Nucleus accumbens (tissue), 56 donors: ENCODE data around the gene FKBP6.
A peak's percentile ranks its signal among the peaks of the same experiment; 100 is the strongest.
"Not testable (repeated sequence)": the region's sequence is repeated elsewhere in the genome, so short reads cannot be mapped to it uniquely, and the experiment has no call there.

Source experiments
- DNase-seq, 56 donors: peaks; one replicate each; lab custom pipeline; 2025; lab: John Stamatoyannopoulos, UW

FKBP6 gene, protein sequence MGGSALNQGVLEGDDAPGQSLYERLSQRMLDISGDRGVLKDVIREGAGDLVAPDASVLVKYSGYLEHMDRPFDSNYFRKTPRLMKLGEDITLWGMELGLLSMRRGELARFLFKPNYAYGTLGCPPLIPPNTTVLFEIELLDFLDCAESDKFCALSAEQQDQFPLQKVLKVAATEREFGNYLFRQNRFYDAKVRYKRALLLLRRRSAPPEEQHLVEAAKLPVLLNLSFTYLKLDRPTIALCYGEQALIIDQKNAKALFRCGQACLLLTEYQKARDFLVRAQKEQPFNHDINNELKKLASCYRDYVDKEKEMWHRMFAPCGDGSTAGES

DNA sequence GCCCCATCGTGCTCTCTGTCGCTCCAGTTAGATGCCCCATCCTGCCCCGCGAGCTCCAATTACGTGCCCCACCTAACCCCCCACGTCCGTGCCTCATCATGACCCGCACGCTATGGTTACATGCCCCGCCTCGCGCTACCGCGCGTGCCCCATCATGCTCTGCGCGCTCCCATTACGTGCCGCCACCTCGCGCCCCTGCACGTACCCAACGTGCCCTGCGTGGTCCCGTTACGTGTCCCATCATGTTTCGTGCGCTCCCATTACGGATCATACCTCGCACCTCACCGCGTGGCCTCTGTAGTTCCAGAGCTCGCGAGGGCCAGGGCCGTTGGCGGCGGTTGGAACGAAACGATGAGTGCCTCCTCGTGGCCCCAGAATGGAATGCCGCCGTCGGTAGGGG, at the start of gene FKBP6, which contains the start of gene TRIM50:
TSS of gene FKBP6 (plus strand) at position 240 of the 400 bp plus-strand sequence. CDS start 268 bp downstream, outside the sequence.
TSS of gene TRIM50 (minus strand) at position 161 of the 400 bp plus-strand sequence. CDS start 3,295 bp downstream, outside the sequence.
- DNase-seq, result not testable (repeated sequence)

- DNase-seq, result not testable (repeated sequence)
Observed at GRCh38 chr7:73297235-73297634, 30.7 kb upstream of the FKBP6 start.

- not testable (repeated sequence) for DNase-seq
Observed at GRCh38 chr7:73297706-73298105, 30.3 kb upstream of the FKBP6 start.

GRCh38 chr7:73299812-73300211, 28.1 kb upstream of the FKBP6 start:
- peak in 1 of 56 donors; percentile 2 for DNase-seq

- not testable (repeated sequence) for DNase-seq
Observed at GRCh38 chr7:73301108-73301507, 26.9 kb upstream of the FKBP6 start.

GRCh38 chr7:73302846-73303245, 25.1 kb upstream of the FKBP6 start:
- DNase-seq, result not testable (repeated sequence)

DNA sequence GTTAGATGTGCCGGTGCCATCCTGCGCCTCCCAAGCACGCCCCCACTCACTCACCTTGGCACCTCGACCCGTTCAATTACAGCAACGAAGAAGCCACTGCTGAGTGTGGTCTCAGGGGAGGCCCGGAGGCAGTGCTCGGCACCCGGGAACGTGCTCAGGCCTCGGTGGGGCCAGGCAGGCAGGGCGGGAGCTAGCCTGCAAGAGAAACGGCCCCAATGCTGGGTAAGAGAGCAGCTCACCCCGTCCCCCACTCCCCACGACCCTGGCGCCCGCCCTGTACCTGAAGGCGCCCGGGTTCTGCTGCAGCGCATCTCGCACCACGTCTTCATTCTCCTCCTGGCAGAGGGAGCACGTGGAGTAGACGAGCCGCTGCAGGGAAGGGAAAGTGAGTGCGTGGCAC, 24.4 kb upstream of the FKBP6 start:
- no peak for DNase-seq

DNA sequence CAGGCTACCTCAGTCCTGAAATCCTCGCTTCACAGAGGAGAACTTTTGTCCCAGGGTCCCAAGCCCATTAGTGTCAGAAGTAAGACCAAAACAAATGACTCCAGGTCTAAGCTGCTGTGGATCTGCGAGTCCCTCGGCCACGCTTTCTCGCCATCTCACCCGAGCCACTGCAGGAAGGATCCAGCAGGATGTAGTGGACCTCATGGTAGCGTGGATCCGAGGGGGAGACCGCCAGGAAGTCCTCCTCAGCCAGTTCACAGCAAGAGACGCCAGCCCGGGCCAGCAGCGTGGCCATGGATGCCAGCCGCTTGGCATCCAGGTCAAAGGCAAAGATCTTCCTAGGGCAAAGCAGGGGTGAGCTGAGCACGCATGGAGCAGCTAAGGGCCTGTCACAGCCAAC, 23.9 kb upstream of the FKBP6 start:
- no peak for DNase-seq

DNA sequence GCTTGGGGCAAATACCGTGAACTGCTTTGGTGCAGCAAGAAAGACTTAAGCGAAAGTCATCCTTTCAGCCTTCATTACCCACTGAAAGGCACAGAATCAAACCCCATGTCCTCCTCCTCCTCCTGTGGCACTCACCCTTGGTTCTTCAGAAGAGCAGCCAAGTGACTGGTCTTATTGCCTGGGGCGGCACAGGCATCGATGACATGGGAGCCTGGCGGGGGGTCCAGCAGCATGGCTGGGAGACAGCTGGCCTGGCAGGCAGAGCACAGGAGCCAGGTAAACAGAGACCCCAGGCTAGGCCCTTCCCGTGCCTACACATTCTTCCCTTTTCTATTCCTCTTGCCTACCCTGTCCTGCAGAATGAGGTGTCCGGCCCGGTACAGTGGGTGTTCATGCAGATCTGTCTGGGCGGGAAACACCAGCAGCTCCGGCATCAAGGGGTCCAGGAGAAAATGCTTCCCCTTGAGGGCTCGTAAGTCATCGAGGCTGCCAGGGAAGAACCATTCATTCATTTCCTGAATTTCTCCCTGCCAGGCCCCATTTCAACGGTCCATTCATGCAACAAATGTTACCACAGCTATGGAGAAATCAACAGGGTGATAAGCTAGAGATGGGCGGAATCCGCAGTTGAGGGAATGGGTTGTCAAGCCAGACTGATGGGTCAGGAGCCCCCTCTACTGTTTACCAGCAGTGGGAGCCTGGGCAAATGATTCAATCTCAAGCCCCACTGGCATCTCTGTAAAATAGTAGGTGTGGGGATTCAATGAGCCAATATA, 23.2 kb upstream of the FKBP6 start:
- DNase-seq, result not testable (repeated sequence)

DNA sequence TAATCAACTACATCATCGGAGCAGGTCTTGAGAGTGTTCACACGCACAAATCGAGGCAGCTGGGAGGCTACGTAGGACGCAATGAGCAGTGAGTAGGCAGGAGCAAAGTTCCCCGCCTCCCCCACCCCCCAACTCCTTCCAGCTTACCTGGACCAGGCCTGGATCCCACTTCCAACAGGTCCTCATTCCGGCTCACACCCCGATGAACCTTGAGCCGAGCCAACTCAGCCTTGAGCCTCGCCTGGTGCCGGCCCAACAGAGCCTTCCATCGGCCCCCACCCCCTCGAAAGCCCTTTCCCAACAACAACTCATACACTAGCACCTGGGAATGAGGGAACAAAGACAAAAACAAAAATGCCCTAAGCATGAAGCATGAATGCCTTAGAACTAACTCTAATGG, 20.5 kb upstream of the FKBP6 start:
- no peak for DNase-seq

DNA sequence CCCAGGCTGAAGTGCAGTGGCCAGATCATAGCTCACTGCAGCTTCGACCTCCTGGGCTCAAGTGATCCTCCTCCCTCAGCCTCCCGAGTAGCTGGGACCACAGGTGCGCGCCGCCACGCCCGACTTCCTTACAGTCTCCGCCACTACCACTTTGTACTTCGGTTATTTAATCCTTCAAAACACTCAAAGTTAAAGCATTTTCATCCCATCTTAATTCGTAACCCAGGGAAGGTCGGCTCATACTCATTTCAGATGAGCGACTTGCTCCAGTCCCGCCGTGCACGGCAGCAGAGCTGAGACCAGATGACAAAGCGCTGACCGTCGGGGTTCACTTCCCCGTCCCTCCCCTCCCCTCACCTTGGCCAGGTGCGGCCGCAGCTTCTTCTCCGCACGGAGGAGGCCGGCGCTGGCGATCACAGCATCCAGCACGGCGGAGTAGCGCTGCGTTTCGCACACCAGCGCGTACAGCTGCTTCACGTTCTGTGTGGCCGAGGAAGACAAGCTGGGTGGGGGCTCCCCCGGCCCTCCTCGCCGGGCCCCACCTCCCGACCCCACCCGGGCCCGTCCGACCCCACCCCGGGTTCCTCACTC, 19.8 kb upstream of the FKBP6 start:
- no peak for DNase-seq

DNA sequence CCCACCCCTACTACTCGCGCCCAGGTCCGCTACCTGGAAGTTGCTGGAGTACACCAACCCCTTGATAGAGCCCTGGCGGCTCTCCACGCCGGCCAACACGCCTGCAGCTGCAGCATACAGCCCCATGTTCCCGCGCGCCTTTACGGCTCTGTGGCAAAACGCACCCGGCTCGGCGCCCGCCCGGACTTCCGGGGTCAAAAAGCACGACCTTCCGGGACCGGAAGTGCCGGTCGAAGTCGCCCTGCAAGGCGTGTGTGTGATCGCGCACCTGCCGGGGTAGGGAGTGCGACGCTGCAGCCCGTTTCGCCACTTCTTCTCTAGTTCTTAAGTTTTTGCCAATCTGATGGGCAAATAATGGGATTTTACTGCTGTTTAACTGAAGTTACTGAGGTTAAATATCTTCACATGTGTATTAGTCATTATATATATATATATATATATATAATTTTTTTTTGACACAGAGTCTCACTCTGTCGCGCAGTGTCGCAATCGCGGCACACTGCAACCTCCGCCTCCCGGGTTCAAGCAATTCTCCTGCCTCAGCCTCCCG, 19.2 kb upstream of the FKBP6 start, which contains the start of gene NSUN5:
TSS of gene NSUN5 (minus strand) at position 162 of the 550 bp plus-strand sequence. CDS start at position 126, 36 bp downstream.
- peak in 53 of 56 donors; percentile 10 to 87 (median 67) for DNase-seq

GRCh38 chr7:73311421-73311820, 16.5 kb upstream of the FKBP6 start:
- DNase-seq, result not testable (repeated sequence)

GRCh38 chr7:73312831-73313520, 15.0 kb upstream of the FKBP6 start:
- no peak for DNase-seq

- DNase-seq, result no peak
Observed at GRCh38 chr7:73313521-73313906, 14.4 kb upstream of the FKBP6 start.

DNA sequence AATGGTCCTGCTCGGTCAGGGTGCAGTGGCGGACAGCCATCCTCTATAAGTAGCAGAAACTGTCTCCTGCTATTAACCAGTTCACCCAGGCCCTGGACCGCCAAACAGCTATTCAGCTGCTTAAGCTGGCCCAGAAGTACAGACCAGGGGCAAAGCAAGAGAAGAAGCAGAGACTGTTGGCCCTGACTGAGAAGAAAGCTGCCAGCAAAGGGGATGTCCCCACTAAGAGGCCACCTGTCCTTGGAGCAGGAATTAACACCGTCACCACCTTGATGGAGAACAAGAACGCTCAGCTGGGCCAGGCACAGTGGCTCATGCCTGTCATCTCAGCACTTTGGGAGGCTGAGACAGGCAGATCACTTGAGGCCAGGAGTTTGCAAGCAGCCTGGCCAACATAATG, 13.7 kb upstream of the FKBP6 start:
- DNase-seq, result no peak

- no peak for DNase-seq
Observed at GRCh38 chr7:73316521-73316920, 11.4 kb upstream of the FKBP6 start.

DNA sequence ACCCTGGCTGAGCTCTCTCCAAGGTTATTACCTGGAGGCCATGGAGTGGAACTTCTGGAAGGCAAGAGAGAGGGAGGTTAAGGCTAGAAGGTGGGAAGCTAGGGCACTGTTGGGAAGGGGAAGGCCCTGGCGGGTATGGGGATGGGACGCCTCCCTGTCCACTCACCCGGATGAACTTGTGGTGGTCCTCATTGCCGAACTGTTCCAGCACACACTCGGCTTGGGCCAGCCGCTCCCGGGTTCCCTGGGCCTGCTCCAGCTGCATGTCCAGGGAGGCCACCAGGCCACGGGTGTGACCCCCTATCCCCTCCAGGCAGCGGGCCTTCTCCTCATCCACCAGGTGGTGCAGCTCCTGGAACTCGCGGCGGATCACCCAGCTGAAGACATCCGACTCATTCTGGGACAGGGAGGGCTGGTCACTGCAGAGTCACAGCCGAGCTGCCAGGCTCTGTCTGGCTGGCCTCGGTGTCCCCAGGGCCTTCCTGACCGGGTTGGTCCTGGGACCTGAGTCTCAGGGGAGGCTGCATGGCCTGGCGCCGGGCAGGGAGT, 9.2 kb upstream of the FKBP6 start:
- DNase-seq, result not testable (repeated sequence)

GRCh38 chr7:73319541-73319940, 8.4 kb upstream of the FKBP6 start:
- not testable (repeated sequence) for DNase-seq

- not testable (repeated sequence) for DNase-seq
Observed at GRCh38 chr7:73320009-73320408, 8.0 kb upstream of the FKBP6 start.
